HepG2 (cell line): Measurements from ENCODE around the gene RAB3A. TPM values are rescaled to one million over a fixed set of nuclear protein-coding genes. Genes with fewer than 3 reads are reported as not detected.
A peak's percentile ranks its signal among the peaks of the same experiment; 100 is the strongest.

ENCODE experiments used
- POLR2G ChIP-seq: fragments of 200-400 bp; formaldehyde crosslinking; IDR thresholded peaks from 2 replicates; pipeline ENCODE4 v1.6.1; 2018; ENCODE audit warnings: mild to moderate bottlenecking, low read depth, low read length, moderate library complexity
- RBM22 ChIP-seq: fragments of 200-400 bp; formaldehyde crosslinking; optimal IDR thresholded peaks from 2 replicates; pipeline ENCODE3; 2017; ENCODE audit warnings: mild to moderate bottlenecking, low read length, moderate library complexity
- TBP ChIP-seq: sonication (generic); formaldehyde crosslinking; IDR thresholded peaks from 2 replicates; pipeline ENCODE4 v1.5.0; 2020; ENCODE audit warnings: missing genetic modification reagents
- USF2 ChIP-seq, 2 experiments: sonication (generic) in 1 of 2; formaldehyde crosslinking in 1 of 2; IDR thresholded peaks; 2 replicates each; pipeline versions ENCODE4 v1.5.1 to v1.6.1; 2011 to 2020; ENCODE audit warnings: borderline replicate concordance in 1 of 2, low read depth in 1 of 2, low read length in 1 of 2, mild to moderate bottlenecking in 1 of 2, missing genetic modification reagents in 1 of 2, moderate library complexity in 1 of 2
- ZBTB26 ChIP-seq: IDR thresholded peaks from 2 replicates; pipeline ENCODE4 v1.6.1; 2016; ENCODE audit warnings: missing compliant biosample characterization, missing genetic modification reagents, borderline replicate concordance
- ZNF18 ChIP-seq: sonication (generic); formaldehyde crosslinking; IDR thresholded peaks from 2 replicates; pipeline ENCODE4 v1.8.0; 2022; ENCODE audit warnings: mild to moderate bottlenecking, missing genetic modification reagents; ENCODE audit not compliant: insufficient replicate concordance
- ZNF556 ChIP-seq: sonication (generic); formaldehyde crosslinking; IDR thresholded peaks from 2 replicates; pipeline ENCODE4 v1.4.0; 2020; ENCODE audit warnings: mild to moderate bottlenecking, missing genetic modification reagents, borderline replicate concordance
- ZSCAN25 ChIP-seq: sonication (generic); formaldehyde crosslinking; IDR thresholded peaks from 2 replicates; pipeline ENCODE4 v1.8.0; 2022; ENCODE audit warnings: mild to moderate bottlenecking, missing genetic modification reagents
- polyA plus RNA-seq, 8 experiments: library from polyadenylated mRNA; depleted of rRNA in 3 of 8; stranded (reverse) in 7 of 8; unstranded in 1 of 8; fragments of >200 nt; fragmentation: Illumina TruSeq in 4 of 8; extraction: Trizol in 4 of 8; gene quantifications; 2 replicates each; pipeline versions ENCODE4 v1.2.1 to v1.2.3, GENCODE V29; 2011 to 2016; ENCODE audit warnings: low read depth in 4 of 8, missing spikeins in 1 of 8, mixed read lengths in 1 of 8; ENCODE audit not compliant: insufficient read depth in 1 of 8
- total RNA-seq, 5 experiments: library from RNA; depleted of rRNA; stranded (reverse); fragments of >200 nt; fragmentation: Illumina TruSeq; extraction: Trizol; gene quantifications; 2 replicates each; pipeline ENCODE4 v1.2.3, GENCODE V29; 2016; ENCODE audit warnings: low read depth in 1 of 5
- TF ChIP-seq, protein P1 (sequence below): sonication (generic); formaldehyde crosslinking; IDR thresholded peaks from 2 replicates; pipeline ENCODE4 v1.8.0; 2022; ENCODE audit warnings: missing genetic modification reagents, mild to moderate bottlenecking, moderate library complexity, borderline replicate concordance
- TF ChIP-seq, protein P2 (sequence below): sonication (generic); formaldehyde crosslinking; IDR thresholded peaks from 2 replicates; pipeline ENCODE4 v1.8.1; 2023; ENCODE audit warnings: missing genetic modification reagents, inconsistent platforms, borderline replicate concordance
- TF ChIP-seq, protein P3 (sequence below): sonication (generic); formaldehyde crosslinking; IDR thresholded peaks from 2 replicates; pipeline ENCODE4 v1.4.0; 2020; ENCODE audit warnings: missing genetic modification reagents
- TF ChIP-seq, protein P4 (sequence below): sonication (generic); formaldehyde crosslinking; IDR thresholded peaks from 2 replicates; pipeline ENCODE4 v1.5.0; 2020; ENCODE audit warnings: missing genetic modification reagents

The RAB3A gene
- total and polyA plus RNA-seq, 2 of the 13 experiments (the other 11 are each of a cell fraction or from before 2014, with no cell fraction given), result 0.58 to 0.98 TPM

- TF ChIP-seq USF2 (IDR thresholded peaks at IDR 0.05; ENCODE audit: low read depth, low read length) (no peak), USF2 (CRISPR knock-in tag; IDR thresholded peaks at IDR 0.05; ENCODE audit: borderline replicate concordance) (no peak; the same call in 1 of the 2 replicates), TBP (no peak), POLR2G (no peak), ZNF556 (no peak), ZNF18 (no peak), ZBTB26 (CRISPR knock-in tag) (0 out of 2 replicates have a peak, but pooled peaks have one; percentile 43), ZSCAN25 (CRISPR knock-in tag) (no peak), RBM22 (no peak)
- TF ChIP-seq, protein P1, sequence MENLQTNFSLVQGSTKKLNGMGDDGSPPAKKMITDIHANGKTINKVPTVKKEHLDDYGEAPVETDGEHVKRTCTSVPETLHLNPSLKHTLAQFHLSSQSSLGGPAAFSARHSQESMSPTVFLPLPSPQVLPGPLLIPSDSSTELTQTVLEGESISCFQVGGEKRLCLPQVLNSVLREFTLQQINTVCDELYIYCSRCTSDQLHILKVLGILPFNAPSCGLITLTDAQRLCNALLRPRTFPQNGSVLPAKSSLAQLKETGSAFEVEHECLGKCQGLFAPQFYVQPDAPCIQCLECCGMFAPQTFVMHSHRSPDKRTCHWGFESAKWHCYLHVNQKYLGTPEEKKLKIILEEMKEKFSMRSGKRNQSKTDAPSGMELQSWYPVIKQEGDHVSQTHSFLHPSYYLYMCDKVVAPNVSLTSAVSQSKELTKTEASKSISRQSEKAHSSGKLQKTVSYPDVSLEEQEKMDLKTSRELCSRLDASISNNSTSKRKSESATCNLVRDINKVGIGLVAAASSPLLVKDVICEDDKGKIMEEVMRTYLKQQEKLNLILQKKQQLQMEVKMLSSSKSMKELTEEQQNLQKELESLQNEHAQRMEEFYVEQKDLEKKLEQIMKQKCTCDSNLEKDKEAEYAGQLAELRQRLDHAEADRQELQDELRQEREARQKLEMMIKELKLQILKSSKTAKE (CRISPR knock-in tag), result no peak
- TF ChIP-seq, protein P2, sequence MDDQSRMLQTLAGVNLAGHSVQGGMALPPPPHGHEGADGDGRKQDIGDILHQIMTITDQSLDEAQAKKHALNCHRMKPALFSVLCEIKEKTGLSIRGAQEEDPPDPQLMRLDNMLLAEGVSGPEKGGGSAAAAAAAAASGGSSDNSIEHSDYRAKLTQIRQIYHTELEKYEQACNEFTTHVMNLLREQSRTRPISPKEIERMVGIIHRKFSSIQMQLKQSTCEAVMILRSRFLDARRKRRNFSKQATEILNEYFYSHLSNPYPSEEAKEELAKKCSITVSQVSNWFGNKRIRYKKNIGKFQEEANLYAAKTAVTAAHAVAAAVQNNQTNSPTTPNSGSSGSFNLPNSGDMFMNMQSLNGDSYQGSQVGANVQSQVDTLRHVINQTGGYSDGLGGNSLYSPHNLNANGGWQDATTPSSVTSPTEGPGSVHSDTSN, result peak; percentile 96
- TF ChIP-seq, protein P3, sequence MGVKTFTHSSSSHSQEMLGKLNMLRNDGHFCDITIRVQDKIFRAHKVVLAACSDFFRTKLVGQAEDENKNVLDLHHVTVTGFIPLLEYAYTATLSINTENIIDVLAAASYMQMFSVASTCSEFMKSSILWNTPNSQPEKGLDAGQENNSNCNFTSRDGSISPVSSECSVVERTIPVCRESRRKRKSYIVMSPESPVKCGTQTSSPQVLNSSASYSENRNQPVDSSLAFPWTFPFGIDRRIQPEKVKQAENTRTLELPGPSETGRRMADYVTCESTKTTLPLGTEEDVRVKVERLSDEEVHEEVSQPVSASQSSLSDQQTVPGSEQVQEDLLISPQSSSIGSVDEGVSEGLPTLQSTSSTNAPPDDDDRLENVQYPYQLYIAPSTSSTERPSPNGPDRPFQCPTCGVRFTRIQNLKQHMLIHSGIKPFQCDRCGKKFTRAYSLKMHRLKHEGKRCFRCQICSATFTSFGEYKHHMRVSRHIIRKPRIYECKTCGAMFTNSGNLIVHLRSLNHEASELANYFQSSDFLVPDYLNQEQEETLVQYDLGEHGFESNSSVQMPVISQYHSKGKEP, result no peak
- TF ChIP-seq, protein P4, sequence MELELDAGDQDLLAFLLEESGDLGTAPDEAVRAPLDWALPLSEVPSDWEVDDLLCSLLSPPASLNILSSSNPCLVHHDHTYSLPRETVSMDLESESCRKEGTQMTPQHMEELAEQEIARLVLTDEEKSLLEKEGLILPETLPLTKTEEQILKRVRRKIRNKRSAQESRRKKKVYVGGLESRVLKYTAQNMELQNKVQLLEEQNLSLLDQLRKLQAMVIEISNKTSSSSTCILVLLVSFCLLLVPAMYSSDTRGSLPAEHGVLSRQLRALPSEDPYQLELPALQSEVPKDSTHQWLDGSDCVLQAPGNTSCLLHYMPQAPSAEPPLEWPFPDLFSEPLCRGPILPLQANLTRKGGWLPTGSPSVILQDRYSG (CRISPR knock-in tag), result no peak
These were observed at the start of gene RAB3A (continued) for GRCh38 chr19:18203863-18204393.
